Adipocyte (in vitro differentiated cells): ENCODE measurements around the gene SEC23IP.
A peak's percentile ranks its signal among the peaks of the same experiment; 100 is the strongest.

Experiments used
- DNase-seq: peaks from one replicate; pipeline ENCODE4 v3.0.0-alpha.2; 2015; ENCODE audit warnings: low read depth
- H3K27me3 ChIP-seq: replicated peaks from 2 replicates; pipeline ENCODE4 v1.7.0; 2013; ENCODE audit warnings: mild to moderate bottlenecking, low read length, moderate library complexity; ENCODE audit not compliant: control insufficient read depth, insufficient read depth
- H3K36me3 ChIP-seq: 2 replicates; pipeline ENCODE4 v1.7.0; 2013; ENCODE audit warnings: low read length, mild to moderate bottlenecking, moderate library complexity; ENCODE audit not compliant: control insufficient read depth, insufficient read depth, severe bottlenecking
- H3K4me1 ChIP-seq: 2 replicates; pipeline ENCODE4 v1.7.0; 2013; ENCODE audit warnings: mild to moderate bottlenecking, low read length, moderate library complexity; ENCODE audit not compliant: control insufficient read depth, insufficient read depth
- H3K4me3 ChIP-seq: 2 replicates; pipeline ENCODE4 v1.7.0; 2013; ENCODE audit warnings: mild to moderate bottlenecking, low read length, moderate library complexity
- H3K9ac ChIP-seq: 2 replicates; pipeline ENCODE4 v1.7.0; 2013; ENCODE audit warnings: mild to moderate bottlenecking, low read length, moderate library complexity
- H3K9me3 ChIP-seq: 2 replicates; pipeline ENCODE4 v1.7.0; 2013; ENCODE audit warnings: mild to moderate bottlenecking, low read length, moderate library complexity; ENCODE audit not compliant: control insufficient read depth

SEC23IP gene

DNA sequence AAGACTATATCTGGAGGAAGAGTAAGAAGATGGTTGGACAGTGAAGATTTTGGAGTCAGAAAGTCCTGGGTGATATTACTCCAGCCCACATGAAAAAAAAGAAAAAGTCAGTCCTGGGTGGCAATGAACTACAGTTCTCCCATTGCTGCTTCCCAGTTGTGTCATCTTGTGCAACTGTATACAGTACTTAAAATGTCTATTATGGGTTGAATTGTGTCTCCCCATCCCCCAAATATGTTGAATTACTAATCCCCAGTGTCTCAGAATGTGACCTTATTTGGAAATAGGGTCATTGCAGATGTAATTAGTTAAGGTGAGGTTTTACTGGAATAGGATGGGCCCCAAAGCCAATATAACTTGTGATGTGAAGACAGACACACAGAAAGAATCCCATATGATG, 15.6 kb downstream of the SEC23IP start:
- Histone ChIP-seq H3K36me3 (peaks cover 94% of the 10 kb centered on the region), H3K4me1 (peaks cover 5% of the 10 kb centered on the region), H3K9me3 (no peaks in the 10 kb centered on the region), H3K4me3 (no peak overlapping the region), H3K27me3 (no peaks in the 10 kb centered on the region), H3K9ac (no peak overlapping the region)
- no peak for DNase-seq

- H3K36me3 ChIP-seq, result peaks cover 93% of the 10 kb centered on the region
These were observed 18.2 kb downstream of the SEC23IP start for GRCh38 chr10:119910689-119911088.

GRCh38 chr10:119917777-119918176, 25.2 kb downstream of the SEC23IP start:
- H3K9me3 ChIP-seq, result no peaks in the 10 kb centered on the region
- H3K4me1 ChIP-seq, result no peaks in the 10 kb centered on the region
- H3K27me3 ChIP-seq, result no peaks in the 10 kb centered on the region
- DNase-seq, result peak; percentile 36
- no peak overlapping the region for H3K4me3 ChIP-seq
- H3K36me3 ChIP-seq, result peaks cover 99% of the 10 kb centered on the region
- H3K9ac ChIP-seq, result no peak overlapping the region

More at GRCh38 chr10:119910689-119911088, 18.2 kb downstream of the SEC23IP start:
- H3K9me3 ChIP-seq, result no peaks in the 10 kb centered on the region
- H3K27me3 ChIP-seq, result no peaks in the 10 kb centered on the region
- no peak overlapping the region for H3K9ac ChIP-seq
- peaks cover 5% of the 10 kb centered on the region for H3K4me1 ChIP-seq
- no peak for DNase-seq
- H3K4me3 ChIP-seq, result no peak overlapping the region

- no peak overlapping the region for H3K9ac ChIP-seq
- H3K27me3 ChIP-seq, result no peaks in the 10 kb centered on the region
- H3K9me3 ChIP-seq, result no peaks in the 10 kb centered on the region
- peak; percentile 53 for DNase-seq
- H3K4me3 ChIP-seq, result no peak overlapping the region
- H3K4me1 ChIP-seq, result no peaks in the 10 kb centered on the region
- H3K36me3 ChIP-seq, result peaks cover 97% of the 10 kb centered on the region
These were observed 26.7 kb downstream of the SEC23IP start for GRCh38 chr10:119919271-119919670.

- DNase-seq, result no peak
- Histone ChIP-seq H3K36me3 (peaks cover 97% of the 10 kb centered on the region), H3K27me3 (no peaks in the 10 kb centered on the region), H3K9me3 (no peaks in the 10 kb centered on the region), H3K4me3 (no peak overlapping the region), H3K4me1 (no peaks in the 10 kb centered on the region), H3K9ac (no peak overlapping the region)
These were observed 27.3 kb downstream of the SEC23IP start for GRCh38 chr10:119919826-119920225.

DNA sequence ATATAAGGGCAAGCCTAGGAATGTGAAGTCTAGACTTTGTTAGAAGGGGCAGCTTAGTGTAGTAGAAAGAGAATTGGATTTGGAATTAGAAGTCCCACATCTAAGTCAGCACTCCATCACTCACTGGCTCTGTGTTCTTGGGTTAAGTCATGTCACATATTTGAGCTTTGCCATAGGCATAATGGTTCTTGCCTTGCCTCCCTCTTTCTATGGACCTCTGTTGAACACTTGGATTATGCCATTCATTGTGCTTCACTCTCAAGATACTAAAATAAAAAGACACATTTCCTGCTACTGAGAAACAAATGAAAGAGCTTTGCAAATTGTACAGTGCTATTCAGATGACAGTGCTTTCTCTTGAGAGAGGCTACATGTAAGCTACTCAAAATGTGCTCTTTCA, 35.9 kb downstream of the SEC23IP start:
- Histone ChIP-seq H3K4me1 (peaks cover 1% of the 10 kb centered on the region), H3K9ac (no peak overlapping the region), H3K4me3 (no peak overlapping the region), H3K36me3 (peaks cover 88% of the 10 kb centered on the region), H3K9me3 (no peaks in the 10 kb centered on the region), H3K27me3 (no peaks in the 10 kb centered on the region)
- no peak for DNase-seq

- H3K36me3 ChIP-seq, result peaks cover 88% of the 10 kb centered on the region
- no peak overlapping the region for H3K4me3 ChIP-seq
These were observed 39.3 kb downstream of the SEC23IP start for GRCh38 chr10:119931871-119932270.

GRCh38 chr10:119932631-119933030, 40.1 kb downstream of the SEC23IP start:
- no peaks in the 10 kb centered on the region for H3K27me3 ChIP-seq
- no peak overlapping the region for H3K4me3 ChIP-seq
- H3K4me1 ChIP-seq, result peaks cover 4% of the 10 kb centered on the region
- no peak for DNase-seq
- H3K36me3 ChIP-seq, result peaks cover 86% of the 10 kb centered on the region
- H3K9ac ChIP-seq, result no peak overlapping the region
- H3K9me3 ChIP-seq, result no peaks in the 10 kb centered on the region

More at GRCh38 chr10:119931871-119932270, 39.3 kb downstream of the SEC23IP start:
- Histone ChIP-seq H3K9me3 (no peaks in the 10 kb centered on the region), H3K9ac (no peak overlapping the region), H3K4me1 (peaks cover 4% of the 10 kb centered on the region), H3K27me3 (no peaks in the 10 kb centered on the region)
- no peak for DNase-seq

- Histone ChIP-seq H3K9ac (no peak overlapping the region), H3K27me3 (no peaks in the 10 kb centered on the region), H3K4me1 (peaks cover 4% of the 10 kb centered on the region), H3K9me3 (no peaks in the 10 kb centered on the region), H3K4me3 (no peak overlapping the region), H3K36me3 (peaks cover 85% of the 10 kb centered on the region)
- DNase-seq, result peak; percentile 12
These were observed 40.6 kb downstream of the SEC23IP start for GRCh38 chr10:119933179-119933578.

DNA sequence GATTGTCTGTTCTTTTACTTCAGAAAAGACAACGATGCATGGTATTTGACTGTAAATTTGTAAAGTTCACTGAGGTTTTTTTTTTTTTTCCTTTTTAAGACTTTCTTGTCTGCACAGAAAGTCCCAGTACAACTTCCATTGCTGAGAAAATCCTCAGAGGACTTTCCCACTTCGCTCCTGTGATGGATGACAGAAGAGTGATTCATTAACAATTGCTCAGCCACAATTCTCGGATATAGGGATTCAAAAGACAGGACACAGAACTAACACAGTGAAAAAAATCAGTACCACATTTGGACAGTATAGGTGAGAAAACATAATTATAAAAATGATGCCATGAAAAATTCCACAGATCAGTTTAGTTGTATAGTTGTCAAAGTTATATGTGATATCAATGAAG, 48.0 kb downstream of the SEC23IP start:
- Histone ChIP-seq H3K36me3 (peaks cover 77% of the 10 kb centered on the region), H3K9me3 (no peaks in the 10 kb centered on the region), H3K9ac (no peak overlapping the region), H3K4me3 (no peak overlapping the region), H3K4me1 (peaks cover 2% of the 10 kb centered on the region), H3K27me3 (no peaks in the 10 kb centered on the region)
- no peak for DNase-seq

GRCh38 chr10:119942973-119943372, 50.4 kb downstream of the SEC23IP start:
- Histone ChIP-seq H3K4me3 (no peak overlapping the region), H3K36me3 (peaks cover 58% of the 10 kb centered on the region), H3K9me3 (no peaks in the 10 kb centered on the region), H3K4me1 (peaks cover 5% of the 10 kb centered on the region), H3K9ac (no peak overlapping the region), H3K27me3 (no peaks in the 10 kb centered on the region)
- peak; percentile 22 for DNase-seq

GRCh38 chr10:119945805-119946204, 53.3 kb downstream of the SEC23IP start:
- H3K4me3 ChIP-seq, result no peak overlapping the region
- DNase-seq, result no peak
- no peaks in the 10 kb centered on the region for H3K27me3 ChIP-seq
- H3K9ac ChIP-seq, result no peak overlapping the region
- H3K4me1 ChIP-seq, result peaks cover 3% of the 10 kb centered on the region
- no peaks in the 10 kb centered on the region for H3K9me3 ChIP-seq
- peaks cover 42% of the 10 kb centered on the region for H3K36me3 ChIP-seq
